ENCODE data around the gene FBLN1.
"Not testable (repeated sequence)": the region's sequence is repeated elsewhere in the genome, so short reads cannot be mapped to it uniquely, and the experiment has no call there.

The FBLN1 gene

GRCh38 chr22:45541382-45541979 is 38.8 kb downstream of the FBLN1 start:
- Histone ChIP-seq H3K9ac (ENCODE audit: low read length) (no peak overlapping the region), H3K27ac (ENCODE audit: low read length) (no peak overlapping the region), H3K36me3 (replicated peaks; ENCODE audit: low read depth, low read length) (no peaks in the 10 kb centered on the region), H2AFZ (ENCODE audit: low read depth, low read length) (no peak overlapping the region), H4K20me1 (ENCODE audit: insufficient read depth, low read length) (no peaks in the 10 kb centered on the region), H3K27me3 (ENCODE audit: low read depth, low read length) (peaks cover 29% of the 10 kb centered on the region), H3K4me2 (ENCODE audit: low read length) (no peak overlapping the region), H3K9me3 (ENCODE audit: insufficient read depth, low read length) (no peaks in the 10 kb centered on the region), H3K4me1 (ENCODE audit: low read length) (no peaks in the 10 kb centered on the region), H3K79me2 (ENCODE audit: low read length) (no peaks in the 10 kb centered on the region), H3K4me3 (ENCODE audit: low read length) (no peak overlapping the region)
- no peak for TF ChIP-seq EZH2phosphoT487 (IDR thresholded peaks at IDR 0.05; ENCODE audit: low read depth)
- no peak for TF ChIP-seq CTCF (IDR thresholded peaks at IDR 0.05; ENCODE audit: low read depth, low read length)

GRCh38 chr22:45542001-45542520 is 39.4 kb downstream of the FBLN1 start:
- H3K27me3 ChIP-seq (ENCODE audit: low read depth, low read length), result peaks cover 29% of the 10 kb centered on the region
- no peaks in the 10 kb centered on the region for H3K36me3 ChIP-seq (replicated peaks; ENCODE audit: low read depth, low read length)
- no peaks in the 10 kb centered on the region for H3K9me3 ChIP-seq (ENCODE audit: insufficient read depth, low read length)
- H3K27ac ChIP-seq (ENCODE audit: low read length), result no peak overlapping the region
- no peak overlapping the region for H2AFZ ChIP-seq (ENCODE audit: low read depth, low read length)
- H3K4me2 ChIP-seq (ENCODE audit: low read length), result no peak overlapping the region
- no peaks in the 10 kb centered on the region for H3K79me2 ChIP-seq (ENCODE audit: low read length)
- H3K4me1 ChIP-seq (ENCODE audit: low read length), result no peaks in the 10 kb centered on the region
- H4K20me1 ChIP-seq (ENCODE audit: insufficient read depth, low read length), result no peaks in the 10 kb centered on the region
- TF ChIP-seq EZH2phosphoT487 (IDR thresholded peaks at IDR 0.05; ENCODE audit: low read depth), result no peak
- no peak for TF ChIP-seq CTCF (IDR thresholded peaks at IDR 0.05; ENCODE audit: low read depth, low read length)
- no peak overlapping the region for H3K4me3 ChIP-seq (ENCODE audit: low read length)
- no peak overlapping the region for H3K9ac ChIP-seq (ENCODE audit: low read length)

GRCh38 chr22:45542736-45543135 is 40.1 kb downstream of the FBLN1 start:
- H4K20me1 ChIP-seq (ENCODE audit: insufficient read depth, low read length); H3K36me3 ChIP-seq (replicated peaks; ENCODE audit: low read depth, low read length); H2AFZ ChIP-seq (ENCODE audit: low read depth, low read length); H3K4me1 ChIP-seq (ENCODE audit: low read length); H3K9me3 ChIP-seq (ENCODE audit: insufficient read depth, low read length); H3K79me2 ChIP-seq (ENCODE audit: low read length); H3K4me2 ChIP-seq (ENCODE audit: low read length); H3K4me3 ChIP-seq (ENCODE audit: low read length); H3K9ac ChIP-seq (ENCODE audit: low read length); H3K27ac ChIP-seq (ENCODE audit: low read length): not testable (repeated sequence)
- peaks cover 26% of the 10 kb centered on the region for H3K27me3 ChIP-seq (ENCODE audit: low read depth, low read length)

GRCh38 chr22:45543243-45543642 is 40.6 kb downstream of the FBLN1 start:
- no peaks in the 10 kb centered on the region for H4K20me1 ChIP-seq (ENCODE audit: insufficient read depth, low read length)
- no peak overlapping the region for H3K4me2 ChIP-seq (ENCODE audit: low read length)
- no peak overlapping the region for H2AFZ ChIP-seq (ENCODE audit: low read depth, low read length)
- H3K9ac ChIP-seq (ENCODE audit: low read length), result no peak overlapping the region
- no peak overlapping the region for H3K27ac ChIP-seq (ENCODE audit: low read length)
- no peaks in the 10 kb centered on the region for H3K36me3 ChIP-seq (replicated peaks; ENCODE audit: low read depth, low read length)
- H3K27me3 ChIP-seq (ENCODE audit: low read depth, low read length), result peaks cover 21% of the 10 kb centered on the region
- no peaks in the 10 kb centered on the region for H3K79me2 ChIP-seq (ENCODE audit: low read length)
- H3K9me3 ChIP-seq (ENCODE audit: insufficient read depth, low read length), result no peaks in the 10 kb centered on the region
- no peak for TF ChIP-seq EZH2phosphoT487 (IDR thresholded peaks at IDR 0.05; ENCODE audit: low read depth)
- TF ChIP-seq CTCF (IDR thresholded peaks at IDR 0.05; ENCODE audit: low read depth, low read length), result no peak
- H3K4me3 ChIP-seq (ENCODE audit: low read length), result no peak overlapping the region
- H3K4me1 ChIP-seq (ENCODE audit: low read length), result no peaks in the 10 kb centered on the region
